HepG2 (cell line): ENCODE measurements around the gene SYNC. TPM values are rescaled to one million over a fixed set of nuclear protein-coding genes. Genes with fewer than 3 reads are reported as not detected.

Source experiments
- BRCA1 ChIP-seq: sonication (generic); formaldehyde crosslinking; IDR thresholded peaks from 2 replicates; pipeline ENCODE4 v1.4.0; 2020; ENCODE audit warnings: missing genetic modification reagents
- CC2D1A ChIP-seq: sonication (generic); formaldehyde crosslinking; IDR thresholded peaks from 2 replicates; pipeline ENCODE4 v1.8.1; 2023; ENCODE audit warnings: mild to moderate bottlenecking, missing genetic modification reagents
- DMAP1 ChIP-seq: IDR thresholded peaks from 2 replicates; pipeline ENCODE4 v1.6.1; 2016
- EP300 ChIP-seq, 3 experiments: sonication (generic) in 1 of 3; formaldehyde crosslinking in 1 of 3; IDR thresholded peaks; 2 replicates each; pipeline versions ENCODE4 v1.5.1 to v1.6.1; 2011 to 2020; ENCODE audit warnings: low read depth in 2 of 3, low read length in 2 of 3, borderline replicate concordance in 1 of 3, improper control_type of control experiment in 1 of 3, mild to moderate bottlenecking in 1 of 3, missing genetic modification reagents in 1 of 3, moderate library complexity in 1 of 3
- EZH2 ChIP-seq: conservative IDR thresholded peaks from 2 replicates; pipeline ENCODE4 v1.6.1; 2012; ENCODE audit warnings: mild to moderate bottlenecking, low read depth, low read length, moderate library complexity
- FOXA3 ChIP-seq: IDR thresholded peaks from 2 replicates; pipeline ENCODE4 v1.6.1; 2016; ENCODE audit warnings: missing genetic modification reagents, missing compliant biosample characterization
- HDAC1 ChIP-seq: sonication (generic); formaldehyde crosslinking; IDR thresholded peaks from 2 replicates; pipeline ENCODE4 v1.5.1; 2020; ENCODE audit warnings: mild to moderate bottlenecking, missing genetic modification reagents
- IRF2 ChIP-seq: IDR thresholded peaks from 2 replicates; pipeline ENCODE4 v1.6.1; 2018; ENCODE audit warnings: missing genetic modification reagents, missing compliant biosample characterization
- JDP2 ChIP-seq: sonication (generic); formaldehyde crosslinking; IDR thresholded peaks from 2 replicates; pipeline ENCODE4 v1.8.1; 2022; ENCODE audit warnings: missing genetic modification reagents, borderline replicate concordance
- MATR3 ChIP-seq: sonication (generic); formaldehyde crosslinking; IDR thresholded peaks from 2 replicates; pipeline ENCODE4 v1.4.0; 2020; ENCODE audit warnings: missing genetic modification reagents
- NCOA2 ChIP-seq: sonication (generic); formaldehyde crosslinking; IDR thresholded peaks from 2 replicates; pipeline ENCODE4 v1.8.0; 2022; ENCODE audit warnings: inconsistent platforms
- SOX6 ChIP-seq, 2 experiments: fragments of 450-650 bp in 1 of 2; sonication (generic) in 1 of 2; formaldehyde crosslinking in 1 of 2; IDR thresholded peaks; 2 replicates each; pipeline versions ENCODE4 v1.4.0 to v1.6.1; 2017 to 2020; ENCODE audit warnings: antibody characterized with exemption in 1 of 2, mild to moderate bottlenecking in 1 of 2, missing genetic modification reagents in 1 of 2
- SP5 ChIP-seq: IDR thresholded peaks from 2 replicates; pipeline ENCODE4 v1.6.1; 2016; ENCODE audit warnings: low read depth, borderline replicate concordance
- TARDBP ChIP-seq: sonication (generic); formaldehyde crosslinking; IDR thresholded peaks from 2 replicates; pipeline ENCODE4 v1.8.0; 2022; ENCODE audit warnings: mild to moderate bottlenecking, missing genetic modification reagents
- U2AF1 ChIP-seq: fragments of 200-400 bp; formaldehyde crosslinking; optimal IDR thresholded peaks from 2 replicates; pipeline ENCODE3; 2017; ENCODE audit warnings: mild to moderate bottlenecking, low read depth, low read length
- ZFY ChIP-seq: sonication (generic); formaldehyde crosslinking; IDR thresholded peaks from 2 replicates; pipeline ENCODE4 v1.4.0; 2020; ENCODE audit warnings: missing genetic modification reagents
- ZNF337 ChIP-seq: sonication (generic); formaldehyde crosslinking; IDR thresholded peaks from 2 replicates; pipeline ENCODE4 v1.5.1; 2020; ENCODE audit warnings: missing genetic modification reagents, low read depth, mild to moderate bottlenecking, borderline replicate concordance
- ZNF362 ChIP-seq: sonication (generic); formaldehyde crosslinking; IDR thresholded peaks from 2 replicates; pipeline ENCODE4 v1.4.0; 2020; ENCODE audit warnings: missing genetic modification reagents, mild to moderate bottlenecking, borderline replicate concordance
- ZNF512B ChIP-seq: sonication (generic); formaldehyde crosslinking; IDR thresholded peaks from 2 replicates; pipeline ENCODE4 v1.5.1; 2020; ENCODE audit warnings: missing genetic modification reagents, mild to moderate bottlenecking, borderline replicate concordance
- ZNF550 ChIP-seq: sonication (generic); formaldehyde crosslinking; IDR thresholded peaks from 2 replicates; pipeline ENCODE4 v1.4.0; 2020; ENCODE audit warnings: mild to moderate bottlenecking, missing genetic modification reagents, borderline replicate concordance
- ZNF609 ChIP-seq: sonication (generic); formaldehyde crosslinking; IDR thresholded peaks from 2 replicates; pipeline ENCODE4 v1.4.0; 2020; ENCODE audit warnings: mild to moderate bottlenecking, missing genetic modification reagents, borderline replicate concordance
- polyA plus RNA-seq, 8 experiments: library from polyadenylated mRNA; depleted of rRNA in 3 of 8; stranded (reverse) in 7 of 8; unstranded in 1 of 8; fragments of >200 nt; fragmentation: Illumina TruSeq in 4 of 8; extraction: Trizol in 4 of 8; gene quantifications; 2 replicates each; pipeline versions ENCODE4 v1.2.1 to v1.2.3, GENCODE V29; 2011 to 2016; ENCODE audit warnings: low read depth in 4 of 8, missing spikeins in 1 of 8, mixed read lengths in 1 of 8; ENCODE audit not compliant: insufficient read depth in 1 of 8
- total RNA-seq, 5 experiments: library from RNA; depleted of rRNA; stranded (reverse); fragments of >200 nt; fragmentation: Illumina TruSeq; extraction: Trizol; gene quantifications; 2 replicates each; pipeline ENCODE4 v1.2.3, GENCODE V29; 2016; ENCODE audit warnings: low read depth in 1 of 5

Gene SYNC
- total and polyA plus RNA-seq, 2 of the 13 experiments (the other 11 are each of a cell fraction or from before 2014, with no cell fraction given), result 2.4 to 5.4 TPM

GRCh38 chr1:32714277-32714676 is 11.7 kb upstream of the SYNC start (continued):
- no peak for TF ChIP-seq ZNF362
- no peak for TF ChIP-seq CC2D1A (CRISPR knock-in tag)
- no peak for TF ChIP-seq ZNF550 (CRISPR knock-in tag)
- TF ChIP-seq ZNF337 (CRISPR knock-in tag), result no peak
- TF ChIP-seq EP300 (IDR thresholded peaks at IDR 0.05; ENCODE audit: low read depth in 2 of 2, low read length in 2 of 2), result peak; percentile 33 to 54; a peak in 1 of 4 replicates
- TF ChIP-seq EP300 (CRISPR knock-in tag; IDR thresholded peaks at IDR 0.05; ENCODE audit: borderline replicate concordance), result peak; percentile 59
- no peak for TF ChIP-seq SOX6 (IDR thresholded peaks at IDR 0.05)
- TF ChIP-seq SOX6 (CRISPR knock-in tag; IDR thresholded peaks at IDR 0.05), result peak; percentile 52
- TF ChIP-seq FOXA3 (CRISPR knock-in tag), result peak; percentile 96
- peak; percentile 71; the same call in 1 of the 2 replicates for TF ChIP-seq ZNF512B (CRISPR knock-in tag)
- peak; percentile 57; the same call in 1 of the 2 replicates for TF ChIP-seq ZNF609
- TF ChIP-seq DMAP1 (CRISPR knock-in tag), result no peak
- TF ChIP-seq ZFY, result peak; percentile 25; the same call in 1 of the 2 replicates
- TF ChIP-seq BRCA1 (CRISPR knock-in tag), result no peak
- TF ChIP-seq JDP2 (CRISPR knock-in tag), result no peak
- TF ChIP-seq HDAC1, result peak; percentile 62
- TF ChIP-seq EZH2, result no peak
- TF ChIP-seq SP5, result peak; percentile 34; the same call in 1 of the 2 replicates
- peak; percentile 72; the same call in 1 of the 2 replicates for TF ChIP-seq IRF2 (CRISPR knock-in tag)
- no peak for TF ChIP-seq U2AF1
- TF ChIP-seq MATR3, result no peak
- peak; percentile 35; the same call in 1 of the 2 replicates for TF ChIP-seq NCOA2 (CRISPR knock-in tag)
- TF ChIP-seq TARDBP (CRISPR knock-in tag), result 0 out of 2 replicates have a peak, but pooled peaks have one; percentile 55
